Inferior parietal cortex (tissue), 1 donor: ENCODE results near the gene PARD6G.

Experiments
- DNase-seq: peaks from one replicate; pipeline ENCODE4 v3.0.0-alpha.2; 2016; ENCODE audit errors: extremely low spot score

PARD6G gene

DNA sequence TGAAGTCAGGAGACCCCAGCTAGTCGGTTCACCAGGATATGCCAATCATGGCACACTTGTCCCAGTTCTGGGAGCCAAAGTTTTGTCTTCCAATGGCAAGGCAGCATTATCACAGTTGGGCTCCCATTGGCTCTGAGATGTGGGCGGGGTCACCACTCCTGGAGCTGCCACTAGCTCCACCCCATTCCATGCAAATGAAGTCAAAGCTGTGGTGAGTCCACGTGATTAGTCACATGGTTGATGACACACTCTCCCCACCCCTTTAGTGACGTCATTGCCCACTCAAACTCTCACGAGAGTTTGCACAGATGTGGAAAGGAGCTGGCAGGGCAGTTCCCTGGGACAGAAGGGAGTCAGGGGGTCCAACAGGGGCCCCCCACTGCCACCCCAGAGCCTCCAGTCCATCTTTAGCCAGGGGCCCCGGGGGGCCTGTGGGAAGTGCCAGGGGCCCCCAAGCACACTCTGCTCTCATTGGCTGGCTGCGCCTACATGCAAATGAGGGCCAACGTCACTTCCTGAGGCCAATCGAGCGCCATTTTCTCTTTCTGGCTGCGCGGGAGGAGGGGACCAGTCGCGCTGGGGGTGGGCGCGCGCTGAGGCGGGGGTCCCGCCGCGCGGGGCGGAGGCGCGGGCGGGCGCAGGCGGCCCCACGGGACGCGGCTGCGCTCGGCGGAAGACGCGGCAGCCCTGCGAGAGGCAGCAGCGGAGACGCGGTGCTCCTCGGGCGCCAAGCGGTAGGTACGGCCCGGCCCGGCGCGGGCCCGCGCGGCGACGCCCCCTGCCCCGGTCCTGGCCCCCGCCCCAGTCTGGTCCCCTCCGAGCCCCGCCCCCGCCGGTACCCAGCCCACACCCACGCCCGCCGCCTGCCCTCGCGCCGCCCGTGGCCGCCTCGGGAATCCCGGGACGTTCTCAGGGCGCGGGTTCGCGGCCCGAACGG is 138.3 kb downstream of the PARD6G start, which contains the start of gene ADNP2:
Gene ADNP2, plus strand, starts transcription at position 524 of the 937 bp plus-strand sequence. CDS start 8,281 bp downstream, outside the sequence.
- peak; percentile 88 for DNase-seq

DNA sequence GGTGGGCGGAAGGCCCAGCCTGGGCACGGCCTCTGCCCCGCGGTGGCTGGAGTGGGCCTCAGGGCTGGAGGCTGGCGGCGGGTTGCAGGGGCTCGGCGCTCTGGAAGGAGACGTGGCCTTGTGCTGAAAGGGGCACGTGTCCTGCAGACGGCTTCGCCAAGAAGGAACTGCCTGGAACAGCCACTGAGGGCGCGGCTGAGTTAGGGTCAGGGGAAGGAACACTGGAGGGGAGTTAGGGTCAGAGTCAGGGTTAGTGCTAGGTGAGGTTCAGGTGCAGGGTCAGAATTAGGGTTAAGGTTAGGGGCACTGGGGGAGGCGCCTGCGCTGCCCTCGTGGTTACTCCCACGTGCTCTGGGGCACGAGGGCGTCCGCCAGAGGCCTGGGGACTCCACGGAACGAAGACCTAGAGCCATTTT is 139.2 kb downstream of the PARD6G start:
- DNase-seq = no peak

DNA sequence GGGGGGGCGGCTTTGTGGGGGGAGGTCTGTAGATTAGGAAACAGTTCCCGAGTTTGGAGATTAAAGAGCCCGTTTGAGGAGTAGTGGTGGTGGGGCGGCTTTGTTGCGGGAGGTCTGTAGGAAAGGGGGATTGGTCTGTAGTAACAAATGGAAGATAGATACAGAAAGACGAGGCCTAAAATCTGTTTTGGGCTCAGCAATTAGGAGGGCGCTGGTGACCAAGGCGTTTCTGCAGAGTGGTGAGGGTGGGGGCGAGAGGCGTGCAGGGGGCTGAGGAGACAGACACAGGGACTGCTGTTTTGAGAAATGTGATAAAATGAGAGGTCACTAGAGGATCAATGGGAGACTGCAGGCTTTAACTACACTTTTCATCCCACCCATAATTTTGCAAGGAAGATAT is 139.9 kb downstream of the PARD6G start:
- DNase-seq = no peak
